PC-3 (cell line): ENCODE measurements around the gene EN1. TPM values are rescaled to one million over a fixed set of nuclear protein-coding genes. Genes with fewer than 3 reads are reported as not detected.

Experiments used
- ATAC-seq: fragments of 200-7000 bp; cut with Tn5 transposase; 2 replicates; pipeline ENCODE4 v1.9.1; 2020; ENCODE audit warnings: mild to moderate bottlenecking, moderate library complexity
- BruUV-seq: library from RNA; stranded (reverse); fragments of 400-500 nt; replicated peaks from 2 replicates; lab custom pipeline; 2021; lab: Mats Ljungman, UMichigan
- CTCF ChIA-PET: fragments of 300-600 bp; sonication (Branson Sonifier 250); formaldehyde crosslinking; loops from one replicate; lab custom pipeline; 2022; ENCODE audit warnings: antibody characterized with exemption; lab: Charles Lee
- POLR2A ChIA-PET: fragments of 300-600 bp; sonication (Branson Sonifier 250); formaldehyde crosslinking; loops from one replicate; lab custom pipeline; 2022; ENCODE audit warnings: antibody characterized with exemption; ENCODE audit not compliant: unreplicated experiment; lab: Charles Lee
- DNase-seq: peaks from one replicate; pipeline ENCODE4 v3.0.0-alpha.2; 2015
- H2AFZ ChIP-seq: fragments of 300-600 bp; sonication (generic); 2 replicates; pipeline ENCODE4 v1.6.0; 2016; ENCODE audit warnings: antibody characterized with exemption, low read length
- H3F3A ChIP-seq: fragments of 300-600 bp; sonication (generic); one replicate; pipeline ENCODE4 v1.6.0; 2017; ENCODE audit warnings: antibody characterized with exemption, low read length, control low read depth, mild to moderate bottlenecking; ENCODE audit not compliant: unreplicated experiment
- H3K27ac ChIP-seq: fragments of 300-600 bp; sonication (generic); 2 replicates; pipeline ENCODE4 v1.5.1; 2016; ENCODE audit warnings: mild to moderate bottlenecking, low read length
- H3K27me3 ChIP-seq: fragments of 300-600 bp; sonication (generic); 2 replicates; pipeline ENCODE4 v1.6.1; 2016; ENCODE audit warnings: low read length, mixed read lengths
- H3K36me3 ChIP-seq: fragments of 300-600 bp; sonication (generic); 2 replicates; pipeline ENCODE4 v1.6.1; 2016; ENCODE audit warnings: low read depth, mixed run types, low read length, mixed read lengths
- H3K4me1 ChIP-seq: fragments of 300-600 bp; sonication (generic); 2 replicates; pipeline ENCODE4 v1.5.1; 2016; ENCODE audit warnings: low read length; ENCODE audit not compliant: insufficient read depth
- H3K4me2 ChIP-seq: fragments of 300-600 bp; sonication (generic); 2 replicates; pipeline ENCODE4 v1.6.0; 2016; ENCODE audit warnings: low read length
- H3K4me3 ChIP-seq: fragments of 300-600 bp; sonication (generic); 2 replicates; pipeline ENCODE4 v1.5.1; 2016; ENCODE audit warnings: mild to moderate bottlenecking, low read length, mixed read lengths
- H3K79me2 ChIP-seq: fragments of 300-600 bp; sonication (generic); 2 replicates; pipeline ENCODE4 v1.6.1; 2017; ENCODE audit warnings: low read length, mixed read lengths
- H3K9ac ChIP-seq: fragments of 300-600 bp; sonication (generic); 2 replicates; pipeline ENCODE4 v1.6.0; 2016; ENCODE audit warnings: mild to moderate bottlenecking, low read length
- H3K9me2 ChIP-seq: fragments of 300-600 bp; sonication (generic); replicated peaks from 2 replicates; pipeline ENCODE4 v1.6.1; 2016; ENCODE audit warnings: mixed run types, low read length, mixed read lengths
- H3K9me3 ChIP-seq: fragments of 300-600 bp; sonication (generic); 2 replicates; pipeline ENCODE4 v1.6.1; 2016; ENCODE audit warnings: low read length, mixed read lengths
- H4K20me1 ChIP-seq: fragments of 300-600 bp; sonication (generic); 2 replicates; pipeline ENCODE4 v1.6.1; 2016; ENCODE audit warnings: low read length, mixed read lengths
- CTCF ChIP-seq: fragments of 300-600 bp; sonication (generic); conservative IDR thresholded peaks from 2 replicates; pipeline ENCODE4 v1.5.1; 2017; ENCODE audit warnings: antibody characterized with exemption, low read depth, mild to moderate bottlenecking, low read length
- EZH2 ChIP-seq: fragments of 300-600 bp; sonication (generic); IDR thresholded peaks from one replicate; pipeline ENCODE4 v1.6.1; 2017; ENCODE audit warnings: antibody characterized with exemption, mild to moderate bottlenecking, low read length; ENCODE audit not compliant: unreplicated experiment
- EZH2phosphoT487 ChIP-seq: fragments of 300-600 bp; sonication (generic); IDR thresholded peaks from 2 replicates; pipeline ENCODE4 v1.6.1; 2018; ENCODE audit warnings: mild to moderate bottlenecking, antibody characterized with exemption, low read length, borderline replicate concordance
- intact Hi-C: fragments of 100-400 bp; cut with micrococcal nuclease; formaldehyde crosslinking; loops from 2 replicates; pipeline ENCODE4 v1.9.0; 2023
- total RNA-seq: library from RNA; depleted of rRNA; stranded (reverse); fragments of >200 nt; gene quantifications from 2 replicates; pipeline ENCODE4 v1.2.3, GENCODE V29; 2014

The EN1 gene
- total RNA-seq, 1 experiment from 2014 or later = 3.2 TPM

- no peaks in the 10 kb centered on the region for H3K9me2 ChIP-seq
- H3K4me2 ChIP-seq = peak overlapping the region; percentile 91
- H3K9me3 ChIP-seq = no peaks in the 10 kb centered on the region
- H3F3A ChIP-seq = no peaks in the 10 kb centered on the region
- no peaks in the 10 kb centered on the region for H3K79me2 ChIP-seq
- ChIA-PET POLR2A (no interaction called here), CTCF (interaction anchor here (0.5 kb wide), 1 partner anchor 61 kb away, joined by 3 read pairs; no protein-coding TSS in a partner anchor)
- no peaks in the 10 kb centered on the region for H3K36me3 ChIP-seq
- H3K27me3 ChIP-seq = 0 out of 2 replicates have a peak, but pooled peaks cover 2% of the 10 kb centered on the region
- no TSS peak for BruUV-seq
- H3K9ac ChIP-seq = peak overlapping the region; percentile 50
- H3K4me1 ChIP-seq = peaks cover 9% of the 10 kb centered on the region; the same call in 1 of the 2 replicates
- no peaks in the 10 kb centered on the region for H4K20me1 ChIP-seq
- intact Hi-C loops = no loop called here
- H3K4me3 ChIP-seq = peak overlapping the region; percentile 70
- ATAC-seq = peak; percentile 68
- TF ChIP-seq CTCF (no peak), EZH2 (no peak), EZH2phosphoT487 (no peak)
- H3K27ac ChIP-seq = no peak overlapping the region
- peak overlapping the region; percentile 84 for H2AFZ ChIP-seq
- DNase-seq = peak; percentile 47
These were observed 11.6 kb downstream of the EN1 start for GRCh38 chr2:118835746-118836410.

- no peaks in the 10 kb centered on the region for H3K79me2 ChIP-seq
- peak overlapping the region; percentile 70 for H3K4me3 ChIP-seq
- H3K9me3 ChIP-seq = no peaks in the 10 kb centered on the region
- ChIA-PET POLR2A (no interaction called here), CTCF (interaction anchor here (0.5 kb wide), 1 partner anchor 60 kb away, joined by 3 read pairs; no protein-coding TSS in a partner anchor)
- peak overlapping the region; percentile 50 for H3K9ac ChIP-seq
- no peaks in the 10 kb centered on the region for H3K36me3 ChIP-seq
- no peaks in the 10 kb centered on the region for H4K20me1 ChIP-seq
- no peak overlapping the region for H3K27ac ChIP-seq
- H3K4me1 ChIP-seq = peaks cover 9% of the 10 kb centered on the region; the same call in 1 of the 2 replicates
- DNase-seq (no peak), ATAC-seq (peak; percentile 42)
- 0 out of 2 replicates have a peak, but pooled peaks cover 2% of the 10 kb centered on the region for H3K27me3 ChIP-seq
- TF ChIP-seq CTCF (no peak), EZH2 (no peak), EZH2phosphoT487 (no peak)
- peak overlapping the region; percentile 84 for H2AFZ ChIP-seq
- peak overlapping the region; percentile 91 for H3K4me2 ChIP-seq
- no peaks in the 10 kb centered on the region for H3F3A ChIP-seq
- BruUV-seq = no TSS peak
- intact Hi-C loops = no loop called here
- no peaks in the 10 kb centered on the region for H3K9me2 ChIP-seq
These were observed 12.3 kb downstream of the EN1 start for GRCh38 chr2:118834901-118835745.
